Activated CD4-positive, CD25-positive, alpha-beta regulatory T cell treated with anti-CD3 and anti-CD28 coated beads, Interleukin-2, amount 50 U/mL, for 16 hours (primary cell): Measurements from ENCODE around the gene CEP112.
"Not testable (repeated sequence)": the region's sequence is repeated elsewhere in the genome, so short reads cannot be mapped to it uniquely, and the experiment has no call there.

Experiments used
- DNase-seq: peaks from one replicate; pipeline ENCODE4 v3.0.0-alpha.2; 2020; ENCODE audit warnings: low read depth, low spot score

The CEP112 gene

GRCh38 chr17:65892912-65893377 lies 299.0 kb downstream of the CEP112 start:
- no peak for DNase-seq

GRCh38 chr17:65891231-65891735 lies 300.6 kb downstream of the CEP112 start:
- DNase-seq: no peak

DNA sequence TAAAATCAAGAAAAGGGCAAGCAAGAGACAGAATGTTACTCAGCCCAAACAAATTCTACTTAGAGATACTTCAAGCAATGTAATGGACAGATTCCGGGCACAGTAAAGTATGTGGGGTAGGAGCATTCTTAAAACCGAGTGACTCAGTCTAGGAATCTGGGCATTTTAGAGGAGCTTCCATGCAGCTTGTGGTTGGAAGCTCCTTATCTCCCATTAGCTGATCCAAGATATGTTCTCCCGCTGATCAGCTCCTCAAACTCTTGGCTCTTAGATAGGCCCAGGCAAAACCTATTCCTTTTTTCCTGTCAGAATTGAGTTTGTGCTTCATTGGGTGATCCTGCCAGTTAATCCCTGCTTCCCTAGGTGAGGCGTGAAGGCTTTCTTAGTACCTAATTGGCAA lies 303.3 kb downstream of the CEP112 start:
- DNase-seq: no peak

DNA sequence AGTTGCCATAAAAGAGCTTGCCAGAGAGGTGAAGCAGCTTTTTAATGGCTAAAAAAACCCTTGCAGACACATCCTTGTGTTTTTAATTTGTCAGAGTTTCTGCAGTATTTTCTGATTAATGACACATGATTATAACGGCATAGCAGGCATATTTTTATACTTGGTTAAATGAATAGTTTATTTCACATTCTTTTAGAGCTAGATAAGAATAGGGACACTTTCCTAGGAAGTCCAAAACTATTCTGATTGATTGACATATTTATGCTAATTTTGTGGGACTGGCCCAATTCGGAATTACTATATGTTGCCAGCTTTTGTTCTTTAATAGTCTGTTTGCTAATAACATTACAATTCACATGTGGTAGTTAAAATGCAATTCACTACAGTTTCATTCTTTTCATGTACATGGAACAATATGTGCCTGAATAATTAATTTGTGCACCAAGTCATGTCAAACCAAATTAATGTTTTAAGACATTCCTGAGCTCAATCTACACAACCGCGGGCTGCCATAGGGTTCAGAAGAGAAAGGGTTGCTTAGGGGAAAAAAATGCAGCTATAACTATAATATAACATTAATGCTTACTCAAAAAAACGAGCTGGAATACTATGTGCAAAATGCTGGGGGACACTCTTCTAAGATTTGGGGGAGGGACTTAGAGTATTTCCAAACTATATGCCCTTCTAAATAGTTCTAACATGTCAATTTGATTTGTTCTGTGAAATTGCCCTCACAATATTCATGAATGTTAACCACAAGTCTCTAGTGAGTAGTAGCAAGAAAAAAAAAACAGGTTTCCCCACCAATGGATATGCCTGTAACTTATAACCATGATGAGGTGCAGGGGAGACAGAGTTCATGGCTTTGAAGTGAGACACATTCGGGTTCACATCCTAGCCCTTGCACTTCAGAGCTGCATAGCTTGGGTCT lies 305.4 kb downstream of the CEP112 start:
- DNase-seq: no peak

- no peak for DNase-seq
These were observed 306.2 kb downstream of the CEP112 start for GRCh38 chr17:65885541-65886312.

DNA sequence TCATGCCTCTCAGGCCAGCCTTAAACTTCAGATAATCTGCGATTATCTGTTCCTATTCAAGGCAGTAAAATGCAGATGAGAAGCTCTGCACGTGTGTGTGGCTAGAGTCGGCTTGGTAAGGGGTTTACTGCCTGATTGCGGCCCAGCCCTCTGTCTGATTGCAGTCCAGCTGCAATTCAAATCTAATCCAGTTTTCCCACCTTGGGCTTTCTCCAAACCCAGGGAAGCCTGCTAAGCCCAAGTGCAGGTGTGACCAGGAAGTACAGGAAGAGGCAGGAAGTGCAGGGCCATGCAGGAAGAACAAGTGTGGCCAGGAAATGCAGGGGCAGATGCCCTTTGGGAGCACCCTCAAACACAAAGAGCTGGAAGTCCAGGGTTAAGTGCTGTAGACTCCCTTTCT lies 314.9 kb downstream of the CEP112 start:
- no peak for DNase-seq

- no peak for DNase-seq
These were observed 323.1 kb downstream of the CEP112 start for GRCh38 chr17:65868881-65869280.

- DNase-seq: no peak
These were observed 324.9 kb downstream of the CEP112 start for GRCh38 chr17:65867014-65867413.

DNA sequence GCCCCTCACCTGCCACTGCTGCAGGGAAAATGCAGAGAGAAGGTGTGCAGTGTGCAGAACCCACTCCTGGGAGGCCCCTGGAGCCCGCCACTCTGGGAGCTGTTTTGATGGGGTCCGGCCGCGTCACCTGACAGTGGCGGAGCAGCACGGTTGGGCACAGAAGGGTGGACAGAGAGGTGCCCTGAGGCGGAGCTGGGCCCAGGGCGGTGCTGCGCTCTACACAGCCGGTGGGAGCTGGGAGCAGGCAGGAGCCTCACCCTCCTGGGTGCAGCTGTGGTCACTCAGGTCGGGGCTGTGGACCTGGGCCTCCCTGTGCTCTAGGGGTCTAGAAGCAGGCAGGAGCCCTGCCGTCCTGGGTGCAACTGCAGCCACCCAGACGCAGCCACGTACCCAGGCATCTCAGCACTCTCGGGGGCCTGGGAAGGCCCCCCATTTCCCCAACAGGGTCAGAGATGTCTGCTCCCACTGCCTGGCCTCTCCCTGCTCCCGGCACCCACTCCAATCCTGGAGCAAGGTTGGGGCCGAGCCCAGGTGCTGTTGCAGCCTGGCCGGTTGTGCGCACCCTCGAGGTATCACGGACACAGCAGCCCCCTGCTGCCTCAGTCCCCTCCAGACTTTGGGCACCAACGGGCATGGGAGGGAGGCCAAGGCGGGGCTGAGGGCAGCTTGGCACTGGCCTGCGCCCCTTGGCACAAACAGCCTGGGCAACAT lies 326.1 kb downstream of the CEP112 start:
- DNase-seq: no peak

DNA sequence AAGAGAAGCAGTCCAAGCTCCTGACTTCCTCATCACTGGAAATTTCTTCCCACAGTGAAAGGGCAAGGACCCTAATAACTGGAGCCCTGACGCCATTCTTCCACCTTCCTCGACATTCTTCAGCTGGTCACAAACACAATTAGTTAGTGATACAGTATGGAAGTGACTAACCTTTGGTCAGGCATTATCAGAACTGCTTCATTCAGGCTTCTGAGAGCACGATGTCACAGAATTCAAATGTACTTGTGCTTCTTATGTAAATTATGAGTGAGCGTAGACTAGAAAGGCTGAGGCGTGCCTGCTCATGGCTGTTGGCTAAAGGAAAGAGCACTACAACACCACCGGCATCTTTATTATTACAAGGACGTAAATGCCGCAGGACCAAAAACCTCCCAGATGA lies 327.5 kb downstream of the CEP112 start:
- no peak for DNase-seq

DNA sequence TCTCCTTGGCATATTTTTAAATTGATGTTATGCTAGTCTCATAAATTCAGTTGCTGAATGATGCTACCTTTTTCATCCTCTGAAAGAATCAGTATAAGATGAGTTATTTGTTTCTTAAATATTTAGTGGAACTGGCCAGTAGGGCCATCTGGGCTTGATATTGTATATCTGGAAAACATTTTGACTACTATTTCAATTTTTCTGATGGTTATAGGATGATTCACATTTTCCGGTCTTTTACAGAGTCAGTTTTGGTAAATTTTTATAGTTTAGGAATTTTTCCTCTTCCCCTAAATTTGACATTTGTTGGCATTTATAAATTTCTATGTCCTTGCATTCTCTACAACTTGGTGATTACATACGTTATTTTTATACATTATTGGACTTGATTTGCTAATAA lies 334.2 kb downstream of the CEP112 start:
- DNase-seq: no peak

DNA sequence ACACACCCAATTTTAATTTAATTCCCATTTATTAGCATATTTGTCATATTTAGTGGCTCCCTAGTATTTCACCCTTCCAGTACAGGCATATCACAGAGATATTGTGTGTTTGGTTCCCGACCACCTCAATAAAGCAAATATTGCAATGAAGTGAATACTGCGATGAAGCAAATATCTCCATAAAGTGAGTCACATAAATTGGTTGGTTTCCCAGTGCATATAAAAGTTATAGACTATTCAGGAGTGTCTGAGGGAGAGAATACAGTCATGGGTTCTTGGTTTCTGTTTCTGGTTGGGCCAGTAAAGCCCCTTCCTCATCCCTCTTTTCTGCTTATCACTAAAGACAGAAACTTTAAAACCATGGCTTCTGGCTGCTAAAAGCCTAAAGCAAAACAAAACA lies 335.1 kb downstream of the CEP112 start:
- no peak for DNase-seq

- no peak for DNase-seq
These were observed 336.3 kb downstream of the CEP112 start for GRCh38 chr17:65855675-65856074.

- no peak for DNase-seq
These were observed 336.7 kb downstream of the CEP112 start for GRCh38 chr17:65855245-65855644.

GRCh38 chr17:65853816-65854215 lies 338.1 kb downstream of the CEP112 start:
- no peak for DNase-seq

DNA sequence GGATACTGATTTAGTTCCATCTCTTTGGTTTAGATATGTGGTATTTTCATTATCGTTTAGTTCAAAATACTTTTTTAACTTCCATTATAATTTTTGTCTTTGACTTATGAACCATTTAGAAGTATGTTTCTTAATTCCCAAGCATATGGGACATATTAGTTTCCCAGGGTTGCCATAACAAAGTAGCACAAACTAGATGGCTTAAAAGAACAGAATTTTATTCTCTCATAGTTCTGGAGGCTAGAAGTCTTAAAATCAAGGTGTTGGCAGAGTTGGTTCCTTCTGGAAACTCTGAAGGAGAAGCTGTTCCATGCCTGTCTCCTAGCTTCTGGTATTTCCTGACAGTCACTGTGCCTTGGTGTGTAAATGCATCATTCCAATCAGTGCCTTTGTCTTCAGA lies 339.0 kb downstream of the CEP112 start:
- no peak for DNase-seq

- no peak for DNase-seq
These were observed 339.8 kb downstream of the CEP112 start for GRCh38 chr17:65851965-65852736.

DNA sequence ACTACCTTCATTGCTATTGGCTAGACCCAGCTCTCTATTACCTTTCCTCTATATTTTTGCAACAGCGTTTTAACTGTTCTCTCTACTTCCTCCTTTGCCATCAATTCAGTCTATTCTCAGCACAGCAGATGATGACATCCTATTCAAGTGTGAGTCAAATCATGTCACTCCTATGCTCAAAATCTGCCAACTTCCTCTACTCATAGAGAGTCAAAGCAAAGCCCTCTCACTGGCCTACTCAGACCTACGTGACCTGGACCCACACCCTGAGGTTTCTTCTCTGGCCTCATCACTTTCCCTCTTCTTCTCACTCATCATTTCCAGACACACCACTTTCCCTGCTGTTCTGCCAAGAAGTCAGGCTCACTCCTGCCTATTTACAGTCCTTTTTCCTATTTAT lies 341.4 kb downstream of the CEP112 start:
- no peak for DNase-seq

GRCh38 chr17:65848751-65849150 lies 343.2 kb downstream of the CEP112 start:
- DNase-seq: no peak

DNA sequence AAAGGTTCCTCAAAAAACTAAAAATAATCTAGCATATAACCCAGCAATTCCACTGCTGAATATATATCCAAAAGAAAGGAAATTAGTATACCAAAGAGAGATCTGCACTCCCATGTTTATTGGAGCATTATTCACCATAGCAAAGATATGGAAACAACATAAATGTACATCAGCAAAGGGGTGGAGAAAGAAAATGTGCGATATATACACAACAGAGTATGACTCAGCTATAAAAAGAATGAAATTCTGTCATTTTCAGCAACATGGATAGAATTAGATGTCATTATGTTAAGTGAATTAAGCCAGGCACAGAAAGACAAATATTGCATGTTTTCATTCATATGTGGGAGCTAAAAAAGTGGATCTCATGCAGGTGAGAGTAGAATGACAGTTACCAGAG lies 350.8 kb downstream of the CEP112 start:
- DNase-seq: no peak

- not testable (repeated sequence) for DNase-seq
These were observed 354.7 kb downstream of the CEP112 start for GRCh38 chr17:65837232-65837631.
